ENCODE results near the gene PITHD1. TPM values are rescaled to one million over a fixed set of nuclear protein-coding genes. Genes with fewer than 3 reads are reported as not detected.
A peak's percentile ranks its signal among the peaks of the same experiment; 100 is the strongest.
"Not testable (repeated sequence)": the region's sequence is repeated elsewhere in the genome, so short reads cannot be mapped to it uniquely, and the experiment has no call there.

The PITHD1 gene
- total RNA-seq, 2 experiments from 2014 or later: 54.3 to 55.3 TPM

DNA sequence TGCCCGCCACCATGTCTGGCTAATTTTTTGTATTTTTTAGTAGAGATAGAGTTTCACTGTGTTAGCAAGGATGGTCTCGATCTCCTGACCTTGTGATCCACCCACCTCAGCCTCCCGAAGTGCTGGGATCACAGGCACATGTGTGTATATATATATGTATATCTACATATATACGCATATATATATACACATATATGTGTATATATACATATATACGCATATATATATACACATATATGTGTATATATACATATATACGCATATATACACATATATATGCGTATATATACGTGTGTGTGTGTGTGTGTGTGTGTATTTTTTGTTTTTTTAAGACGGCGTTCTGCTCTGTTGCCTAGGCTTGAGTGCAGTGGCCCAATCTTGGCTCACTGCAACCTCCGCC, 4.9 kb downstream of the PITHD1 start:
- POLR2A ChIA-PET, H3K27ac Mint-ChIP-seq, DNase-seq, H3K9me3 Mint-ChIP-seq, H3K4me3 Mint-ChIP-seq, H3K27me3 Mint-ChIP-seq: not testable (repeated sequence)
- Mint-ChIP-seq H3K36me3 (ENCODE audit: low read depth) (peaks cover 32% of the 10 kb centered on the region), H3K4me1 (peaks cover 23% of the 10 kb centered on the region)
- CTCF ChIA-PET: interaction anchor here (1.1 to 1.8 kb wide), 2 partner anchors 12 kb away, joined by 3 to 4 read pairs; no protein-coding TSS in a partner anchor

DNA sequence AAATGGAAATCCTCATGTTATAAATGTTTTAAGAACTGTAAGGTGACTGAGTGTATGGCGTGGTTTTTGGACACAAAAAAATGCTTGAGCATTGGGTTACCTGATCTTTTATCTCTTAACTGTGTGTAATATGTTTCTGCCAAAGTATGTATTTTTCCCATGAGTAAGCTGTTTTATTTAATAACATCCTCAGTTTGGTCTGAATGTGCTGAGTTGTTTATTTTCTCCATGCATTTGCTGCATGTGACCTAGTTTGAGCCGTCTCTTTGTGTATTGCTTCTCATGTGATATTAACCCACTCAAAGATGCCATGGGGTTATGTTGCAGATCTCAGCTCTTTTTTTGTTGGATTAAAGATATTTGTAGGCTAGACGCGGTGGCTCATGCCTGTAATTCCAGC, 6.6 kb downstream of the PITHD1 start:
- POLR2A ChIA-PET: no interaction called here
- Mint-ChIP-seq H3K36me3 (ENCODE audit: low read depth) (peaks cover 37% of the 10 kb centered on the region), H3K4me3 (no peak overlapping the region), H3K4me1 (peaks cover 21% of the 10 kb centered on the region), H3K27ac (no peak overlapping the region), H3K9me3 (no peaks in the 10 kb centered on the region), H3K27me3 (no peaks in the 10 kb centered on the region)
- CTCF ChIA-PET: interaction anchor here (1.0 kb wide), 1 partner anchor 22 kb away, joined by 3 read pairs; no protein-coding TSS in a partner anchor
- DNase-seq: no peak

DNA sequence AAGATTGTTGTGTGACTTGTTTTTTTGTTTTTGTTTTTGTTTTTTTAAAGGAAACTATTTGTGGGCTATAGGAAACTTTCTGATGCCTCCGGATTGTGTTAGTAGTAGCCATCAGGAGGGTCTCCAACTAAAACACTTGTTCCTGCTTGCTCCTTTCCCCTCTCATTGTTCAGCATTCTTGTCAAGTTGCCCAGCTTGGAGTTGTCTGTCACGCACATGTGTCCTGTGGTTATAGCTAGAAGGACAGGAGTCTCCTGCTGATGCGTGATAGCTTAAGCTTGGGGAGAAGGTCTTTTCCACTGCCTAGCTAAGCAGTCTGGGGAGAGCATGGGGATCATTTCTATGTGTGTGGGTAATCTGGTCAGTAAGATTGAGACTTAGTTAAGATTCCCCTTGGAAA, 9.5 kb downstream of the PITHD1 start:
- Mint-ChIP-seq H3K4me3 (no peak overlapping the region), H3K4me1 (peaks cover 34% of the 10 kb centered on the region), H3K36me3 (ENCODE audit: low read depth) (peaks cover 38% of the 10 kb centered on the region), H3K27me3 (no peaks in the 10 kb centered on the region), H3K27ac (no peak overlapping the region), H3K9me3 (no peaks in the 10 kb centered on the region)
- no peak for DNase-seq
- POLR2A ChIA-PET: no interaction called here
- CTCF ChIA-PET: interaction anchor here (0.6 to 2.0 kb wide), 4 partner anchors 12 to 440 kb away, joined by 3 to 7 read pairs (median 3); no protein-coding TSS in a partner anchor

GRCh38 chr1:23788695-23789094, 10.5 kb downstream of the PITHD1 start:
- ChIA-PET POLR2A (no interaction called here), CTCF (interaction anchor here (0.9 to 2.0 kb wide), 5 partner anchors 9 to 128 kb away, joined by 3 to 7 read pairs (median 4); no protein-coding TSS in a partner anchor)
- Mint-ChIP-seq H3K27me3 (no peaks in the 10 kb centered on the region), H3K4me1 (peaks cover 34% of the 10 kb centered on the region), H3K36me3 (ENCODE audit: low read depth) (peaks cover 38% of the 10 kb centered on the region), H3K9me3 (no peaks in the 10 kb centered on the region), H3K27ac (no peak overlapping the region), H3K4me3 (no peak overlapping the region)
- no peak for DNase-seq

- peak within 1 kb of the TSS; percentile 99 for H3K4me3 Mint-ChIP-seq
- no peaks in the 10 kb centered on the region for H3K9me3 Mint-ChIP-seq
- H3K4me1 Mint-ChIP-seq: peaks cover 29% of the 10 kb centered on the region
- ChIA-PET POLR2A (interaction anchor here (1.5 kb wide), 1 partner anchor 13 kb away, joined by 3 read pairs; the partner anchor contains the start of gene PITHD1), CTCF (interaction anchor here (0.7 to 1.5 kb wide), 7 partner anchors 12 to 251 kb away, joined by 3 to 9 read pairs (median 3); partner anchors contain the start of gene PITHD1)
- peak; percentile 91 for DNase-seq
- H3K27me3 Mint-ChIP-seq: no peaks in the 10 kb centered on the region
- H3K36me3 Mint-ChIP-seq (ENCODE audit: low read depth): peaks cover 38% of the 10 kb centered on the region
- peak within 1 kb of the TSS; percentile 98 for H3K27ac Mint-ChIP-seq
Observed at GRCh38 chr1:23790696-23791515, 12.7 kb downstream of the PITHD1 start, which contains the start of gene LYPLA2. TSS of gene LYPLA2 (plus strand) at chr1:23791145. CDS start at chr1:23792683, 1,538 bp downstream.

- Mint-ChIP-seq H3K9me3 (no peaks in the 10 kb centered on the region), H3K27ac (peak overlapping the region; percentile 98), H3K27me3 (no peaks in the 10 kb centered on the region), H3K4me1 (peaks cover 29% of the 10 kb centered on the region), H3K36me3 (ENCODE audit: low read depth) (peaks cover 34% of the 10 kb centered on the region), H3K4me3 (peak overlapping the region; percentile 99)
- CTCF ChIA-PET: interaction anchor here (1.1 to 1.5 kb wide), 4 partner anchors 11 to 252 kb away, joined by 3 to 9 read pairs (median 4); partner anchors contain the start of gene PITHD1
- peak; percentile 40 for DNase-seq
- POLR2A ChIA-PET: interaction anchor here (1.5 kb wide), 1 partner anchor 14 kb away, joined by 3 read pairs; the partner anchor contains the start of gene PITHD1
Observed at GRCh38 chr1:23791516-23792047, 13.4 kb downstream of the PITHD1 start.

GRCh38 chr1:23792151-23792945, 14.1 kb downstream of the PITHD1 start:
- ChIA-PET CTCF (interaction anchor here (1.1 to 1.5 kb wide), 3 partner anchors 15 to 253 kb away, joined by 3 to 9 read pairs (median 4); partner anchors contain the start of gene PITHD1), POLR2A (interaction anchor here (1.5 kb wide), 1 partner anchor 15 kb away, joined by 3 read pairs; the partner anchor contains the start of gene PITHD1)
- no peaks in the 10 kb centered on the region for H3K27me3 Mint-ChIP-seq
- H3K36me3 Mint-ChIP-seq (ENCODE audit: low read depth): peaks cover 29% of the 10 kb centered on the region
- H3K4me1 Mint-ChIP-seq: peaks cover 29% of the 10 kb centered on the region
- DNase-seq: no peak
- H3K27ac Mint-ChIP-seq: peak overlapping the region; percentile 98
- H3K4me3 Mint-ChIP-seq: peak overlapping the region; percentile 99
- H3K9me3 Mint-ChIP-seq: no peaks in the 10 kb centered on the region

DNA sequence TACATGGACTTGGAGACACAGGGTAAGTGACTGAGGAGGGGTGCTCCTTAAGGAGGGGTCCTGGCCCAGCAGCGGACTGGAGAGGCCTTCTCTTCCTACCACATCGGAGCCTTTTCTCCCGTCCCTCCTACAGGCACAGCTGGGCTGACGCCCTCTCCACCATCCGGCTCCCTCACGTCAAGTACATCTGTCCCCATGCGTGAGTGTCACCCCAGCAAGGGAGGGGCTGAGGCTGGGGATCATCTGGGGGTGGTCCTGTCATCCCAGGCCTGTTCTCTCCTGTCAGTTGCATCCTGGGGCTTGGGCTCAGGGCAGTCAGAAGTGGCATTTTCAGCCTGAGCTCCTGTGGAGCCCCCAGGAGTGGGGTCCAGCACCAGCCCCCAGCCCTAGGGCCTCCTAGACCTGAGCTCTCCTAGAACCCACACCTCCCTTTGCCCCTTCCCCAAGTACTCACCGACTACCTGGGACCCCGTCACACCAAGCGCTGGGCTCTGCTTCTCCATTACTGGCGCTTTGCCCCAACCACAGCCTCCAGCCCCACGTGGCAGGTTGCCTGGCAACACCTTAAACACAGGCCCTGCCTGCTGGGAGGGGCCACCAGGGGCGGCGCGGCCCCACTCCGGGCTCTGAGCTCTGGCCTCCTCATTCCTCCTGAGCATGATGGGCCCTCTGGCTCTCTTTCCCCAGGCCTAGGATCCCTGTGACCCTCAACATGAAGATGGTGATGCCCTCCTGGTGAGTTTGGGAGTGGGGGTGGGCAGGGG, 15.0 kb downstream of the PITHD1 start:
- ChIA-PET CTCF (interaction anchor here (1.0 to 1.2 kb wide), 2 partner anchors 15 to 17 kb away, joined by 3 read pairs; partner anchors contain the start of gene PITHD1), POLR2A (no interaction called here)
- Mint-ChIP-seq H3K36me3 (ENCODE audit: low read depth) (peaks cover 26% of the 10 kb centered on the region), H3K27me3 (no peaks in the 10 kb centered on the region), H3K27ac (no peak overlapping the region), H3K4me3 (peak overlapping the region; percentile 44), H3K9me3 (no peaks in the 10 kb centered on the region), H3K4me1 (peaks cover 29% of the 10 kb centered on the region)
- DNase-seq: peak; percentile 43

DNA sequence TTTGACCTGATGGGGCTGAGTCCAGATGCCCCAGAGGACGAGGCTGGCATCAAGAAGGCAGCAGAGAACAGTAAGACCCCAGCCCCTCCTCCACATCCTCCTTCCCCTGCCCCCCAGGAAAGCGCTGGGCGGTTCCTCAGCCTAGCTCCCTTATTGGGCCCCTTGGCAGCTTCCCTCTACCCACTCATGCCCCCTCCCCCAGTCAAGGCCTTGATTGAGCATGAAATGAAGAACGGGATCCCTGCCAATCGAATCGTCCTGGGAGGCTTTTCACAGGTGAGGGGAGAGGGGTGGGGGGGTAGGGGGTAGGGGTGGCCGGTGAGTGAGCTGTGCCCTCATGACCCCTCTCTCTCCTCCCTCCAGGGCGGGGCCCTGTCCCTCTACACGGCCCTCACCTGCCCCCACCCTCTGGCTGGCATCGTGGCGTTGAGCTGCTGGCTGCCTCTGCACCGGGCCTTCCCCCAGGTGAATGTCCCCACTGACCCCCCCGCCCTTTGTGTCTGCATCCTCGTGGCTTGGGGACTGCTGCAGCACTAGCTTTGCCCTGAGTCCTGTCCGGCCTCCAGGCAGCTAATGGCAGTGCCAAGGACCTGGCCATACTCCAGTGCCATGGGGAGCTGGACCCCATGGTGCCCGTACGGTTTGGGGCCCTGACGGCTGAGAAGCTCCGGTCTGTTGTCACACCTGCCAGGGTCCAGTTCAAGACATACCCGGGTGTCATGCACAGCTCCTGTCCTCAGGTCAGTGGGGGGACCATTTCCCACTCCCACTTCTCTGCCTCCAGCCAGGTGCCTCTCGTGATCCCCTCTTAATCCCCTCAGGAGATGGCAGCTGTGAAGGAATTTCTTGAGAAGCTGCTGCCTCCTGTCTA, 15.9 kb downstream of the PITHD1 start:
- Mint-ChIP-seq H3K27me3 (no peaks in the 10 kb centered on the region), H3K4me1 (peaks cover 30% of the 10 kb centered on the region), H3K4me3 (no peak overlapping the region), H3K27ac (no peak overlapping the region), H3K36me3 (ENCODE audit: low read depth) (peaks cover 20% of the 10 kb centered on the region), H3K9me3 (no peaks in the 10 kb centered on the region)
- POLR2A ChIA-PET: no interaction called here
- CTCF ChIA-PET: interaction anchor here (1.0 to 1.8 kb wide), 4 partner anchors 11 to 30 kb away, joined by 3 to 4 read pairs (median 3); partner anchors contain the start of gene PITHD1
- no peak for DNase-seq

DNA sequence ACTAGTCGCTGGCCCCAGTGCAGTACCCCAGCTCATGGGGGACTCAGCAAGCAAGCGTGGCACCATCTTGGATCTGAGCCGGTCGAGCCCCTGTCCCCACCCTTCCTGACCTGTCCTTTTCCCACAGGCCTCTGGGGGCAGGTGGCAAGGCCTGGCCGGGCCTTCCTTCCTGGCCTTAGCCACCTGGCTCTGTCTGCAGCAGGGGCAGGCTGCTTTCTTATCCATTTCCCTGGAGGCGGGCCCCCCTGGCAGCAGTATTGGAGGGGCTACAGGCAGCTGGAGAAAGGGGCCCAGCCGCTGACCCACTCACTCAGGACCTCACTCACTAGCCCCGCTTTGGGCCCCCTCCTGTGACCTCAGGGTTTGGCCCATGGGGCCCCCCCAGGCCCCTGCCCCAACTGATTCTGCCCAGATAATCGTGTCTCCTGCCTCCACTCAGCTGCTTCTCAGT, 16.5 kb downstream of the PITHD1 start:
- CTCF ChIA-PET: interaction anchor here (1.2 to 1.8 kb wide), 3 partner anchors 11 to 29 kb away, joined by 3 to 4 read pairs (median 3); partner anchors contain the start of gene PITHD1
- H3K9me3 Mint-ChIP-seq, H3K4me3 Mint-ChIP-seq, H3K27ac Mint-ChIP-seq, DNase-seq, H3K27me3 Mint-ChIP-seq, POLR2A ChIA-PET: not testable (repeated sequence)
- Mint-ChIP-seq H3K36me3 (ENCODE audit: low read depth) (peaks cover 18% of the 10 kb centered on the region), H3K4me1 (peaks cover 34% of the 10 kb centered on the region)

All from activated CD4-positive, alpha-beta T cell treated with anti-CD3 and anti-CD28 coated beads, Interleukin-2, amount 10 ng/mL, durations not matched to agents 7 days and 5 days (primary cell).